GM18517 (cell line): ENCODE data around the gene GPS1.

ENCODE experiments used
- ATAC-seq: cut with Tn5 transposase; IDR thresholded peaks from one replicate; pipeline ENCODE4 v1.9.1; 2021; ENCODE audit warnings: mild to moderate bottlenecking, moderate library complexity; ENCODE audit not compliant: unreplicated experiment

Gene GPS1

GRCh38 chr17:82098169-82098938 lies 46.7 kb downstream of the GPS1 start, which contains the start of gene FASN:
FASN (minus strand) TSS chr17:82098236; CDS start chr17:82096445, 1,791 bp downstream.
- ATAC-seq: peak; percentile 69

GRCh38 chr17:82098939-82099763 lies 47.5 kb downstream of the GPS1 start:
- peak; percentile 5 for ATAC-seq

GRCh38 chr17:82100502-82101298 lies 49.0 kb downstream of the GPS1 start:
- no peak for ATAC-seq

- ATAC-seq: no peak
Measured at GRCh38 chr17:82101301-82101715, 49.6 kb downstream of the GPS1 start.

- ATAC-seq: no peak
Measured at GRCh38 chr17:82101767-82102679, 50.3 kb downstream of the GPS1 start.

GRCh38 chr17:82103553-82104451 lies 52.1 kb downstream of the GPS1 start:
- no peak for ATAC-seq

- ATAC-seq: no peak
Measured at GRCh38 chr17:82104797-82105416, 53.2 kb downstream of the GPS1 start.

GRCh38 chr17:82105417-82105881 lies 53.8 kb downstream of the GPS1 start:
- ATAC-seq: no peak

- peak; percentile 75 for ATAC-seq
Measured at GRCh38 chr17:82105882-82106687, 54.4 kb downstream of the GPS1 start.

GRCh38 chr17:82106688-82107305 lies 55.1 kb downstream of the GPS1 start:
- ATAC-seq: no peak
